ENCODE data around the gene KLF1. TPM values are rescaled to one million over a fixed set of nuclear protein-coding genes. Genes with fewer than 3 reads are reported as not detected.

KLF1 gene
- total and polyA plus RNA-seq, 2 of the 13 experiments (the other 11 are each of a cell fraction or from before 2014, with no cell fraction given), result not detected

GRCh38 chr19:12881172-12881808, 5.7 kb downstream of the KLF1 start, which contains the start of gene DNASE2 (continued):
- TF ChIP-seq GRHL1 (CRISPR knock-in tag; conservative IDR thresholded peaks at IDR 0.05) (no peak), ZNF280B (CRISPR knock-in tag; IDR thresholded peaks at IDR 0.05; ENCODE audit: borderline replicate concordance) (0 out of 2 replicates have a peak, but pooled peaks have one; percentile 43), STAT6 (CRISPR knock-in tag; IDR thresholded peaks at IDR 0.05; ENCODE audit: borderline replicate concordance) (no peak), SP5 (CRISPR knock-in tag; IDR thresholded peaks at IDR 0.05; ENCODE audit: borderline replicate concordance, low read depth) (peak; percentile 24; the same call in 1 of the 2 replicates), YEATS2 (CRISPR knock-in tag; IDR thresholded peaks at IDR 0.05; ENCODE audit: borderline replicate concordance) (peak; percentile 47; the same call in 1 of the 2 replicates), PTBP1 (IDR thresholded peaks at IDR 0.05; ENCODE audit: low read depth, low read length, poor library complexity, severe bottlenecking) (no peak), NFE2L2 (IDR thresholded peaks at IDR 0.05; ENCODE audit: low read length) (no peak), SRY (CRISPR knock-in tag; IDR thresholded peaks at IDR 0.05) (no peak), ARNT (IDR thresholded peaks at IDR 0.05) (no peak), IKZF5 (CRISPR knock-in tag; IDR thresholded peaks at IDR 0.05) (no peak), SCMH1 (CRISPR knock-in tag; IDR thresholded peaks at IDR 0.05; ENCODE audit: borderline replicate concordance) (no peak), SKIL (CRISPR knock-in tag; IDR thresholded peaks at IDR 0.05; ENCODE audit: borderline replicate concordance) (no peak), ZNF766 (CRISPR knock-in tag; IDR thresholded peaks at IDR 0.05; ENCODE audit: borderline replicate concordance) (no peak), IRF1 (CRISPR knock-in tag; IDR thresholded peaks at IDR 0.05; ENCODE audit: low read depth) (no peak), IRF9 (CRISPR knock-in tag; IDR thresholded peaks at IDR 0.05; ENCODE audit: borderline replicate concordance) (no peak; the same call in 1 of the 2 replicates), ASH2L (IDR thresholded peaks at IDR 0.05; ENCODE audit: insufficient read length, low read depth, low read length) (no peak), RFX5 (IDR thresholded peaks at IDR 0.05; ENCODE audit: low read depth, low read length) (peak; percentile 83)
